NCI-H1436 (cell line): ENCODE results near the gene ESR1.

Source experiments
- DNase-seq: peaks from one replicate; lab custom pipeline; 2025; lab: John Stamatoyannopoulos, UW

Gene ESR1

DNA sequence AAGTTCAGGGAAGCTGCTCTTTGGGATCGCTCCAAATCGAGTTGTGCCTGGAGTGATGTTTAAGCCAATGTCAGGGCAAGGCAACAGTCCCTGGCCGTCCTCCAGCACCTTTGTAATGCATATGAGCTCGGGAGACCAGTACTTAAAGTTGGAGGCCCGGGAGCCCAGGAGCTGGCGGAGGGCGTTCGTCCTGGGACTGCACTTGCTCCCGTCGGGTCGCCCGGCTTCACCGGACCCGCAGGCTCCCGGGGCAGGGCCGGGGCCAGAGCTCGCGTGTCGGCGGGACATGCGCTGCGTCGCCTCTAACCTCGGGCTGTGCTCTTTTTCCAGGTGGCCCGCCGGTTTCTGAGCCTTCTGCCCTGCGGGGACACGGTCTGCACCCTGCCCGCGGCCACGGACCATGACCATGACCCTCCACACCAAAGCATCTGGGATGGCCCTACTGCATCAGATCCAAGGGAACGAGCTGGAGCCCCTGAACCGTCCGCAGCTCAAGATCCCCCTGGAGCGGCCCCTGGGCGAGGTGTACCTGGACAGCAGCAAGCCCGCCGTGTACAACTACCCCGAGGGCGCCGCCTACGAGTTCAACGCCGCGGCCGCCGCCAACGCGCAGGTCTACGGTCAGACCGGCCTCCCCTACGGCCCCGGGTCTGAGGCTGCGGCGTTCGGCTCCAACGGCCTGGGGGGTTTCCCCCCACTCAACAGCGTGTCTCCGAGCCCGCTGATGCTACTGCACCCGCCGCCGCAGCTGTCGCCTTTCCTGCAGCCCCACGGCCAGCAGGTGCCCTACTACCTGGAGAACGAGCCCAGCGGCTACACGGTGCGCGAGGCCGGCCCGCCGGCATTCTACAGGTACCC is at the start of gene ESR1:
ESR1 (plus strand) TSS at position 170 of the 858 bp plus-strand sequence; CDS start at position 401, 231 bp downstream.
- DNase-seq, result no peak

DNA sequence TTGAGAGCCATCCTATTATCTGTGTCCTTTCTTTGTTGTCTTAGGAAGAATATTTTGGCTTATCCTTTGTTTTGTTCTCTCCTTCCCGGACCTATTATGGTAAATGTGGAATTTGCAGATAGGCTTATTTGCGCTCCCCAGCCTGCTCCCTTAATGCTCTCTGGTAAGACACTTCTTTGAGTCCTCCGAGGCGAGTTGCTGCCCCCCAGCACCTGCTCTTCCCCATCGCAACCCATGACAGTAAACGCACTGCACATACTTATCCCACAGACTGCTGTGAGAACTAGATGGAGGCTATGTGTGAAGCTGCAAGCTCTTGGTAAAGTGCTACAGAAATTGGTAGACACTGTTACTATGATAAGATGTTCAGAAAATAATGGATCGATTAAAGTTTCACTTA is 47.0 kb upstream of the ESR1 start:
- no peak for DNase-seq

DNA sequence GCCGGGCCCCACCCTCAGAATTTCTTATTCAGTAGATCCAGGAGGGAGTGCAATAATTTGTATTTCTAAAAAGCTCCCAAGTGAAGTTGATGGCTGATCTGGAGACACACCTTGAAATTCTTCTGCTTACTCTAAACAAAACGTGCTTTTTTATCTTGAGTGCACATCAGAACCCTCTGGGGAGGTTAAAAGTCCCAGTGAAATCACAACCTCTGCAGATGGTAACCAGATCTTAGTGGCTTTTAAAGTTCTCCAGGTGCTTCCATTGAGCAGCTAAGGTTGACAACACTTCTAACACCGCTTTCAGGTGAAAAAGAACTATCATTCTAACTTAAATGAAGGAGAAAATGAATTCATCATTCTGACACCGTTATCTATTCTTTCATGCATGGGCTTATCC is 45.6 kb upstream of the ESR1 start:
- no peak for DNase-seq

DNA sequence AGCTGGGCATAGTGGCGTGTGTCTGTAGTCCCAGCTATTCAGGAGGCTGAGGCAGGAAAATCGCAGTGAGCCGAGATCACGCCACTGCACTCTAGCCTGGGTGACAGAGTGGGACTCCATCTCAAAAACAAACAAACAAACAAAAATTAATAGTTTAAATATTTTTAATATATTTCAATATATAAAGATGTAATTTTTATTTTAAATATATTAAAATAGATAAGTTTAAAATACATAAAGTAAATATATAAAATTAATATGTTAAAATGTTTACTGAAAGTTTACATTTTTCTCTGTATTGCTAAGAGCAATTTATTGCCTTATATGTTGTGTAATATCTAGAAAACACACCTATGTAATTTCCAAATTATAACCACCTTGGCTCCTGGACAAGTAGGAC is 44.7 kb upstream of the ESR1 start:
- no peak for DNase-seq

DNA sequence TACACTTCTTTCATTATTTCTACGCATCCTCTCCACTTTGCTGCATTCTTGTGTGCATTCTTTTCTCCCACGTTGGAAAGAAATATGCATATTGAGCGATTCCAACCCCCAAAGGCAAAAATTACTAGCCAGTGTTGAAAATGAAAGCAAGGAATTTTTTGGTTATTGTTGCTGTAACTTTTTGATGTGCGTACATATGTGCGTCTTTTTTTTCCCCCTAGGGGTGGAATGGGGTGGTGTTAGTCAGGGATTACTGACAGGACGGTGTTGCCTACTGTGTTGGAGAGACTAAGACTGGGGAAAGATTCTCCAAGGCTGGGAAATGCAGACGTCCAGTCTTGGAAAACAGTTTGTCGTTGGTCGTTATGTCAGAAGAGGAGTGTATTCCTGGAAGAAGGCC is 44.2 kb upstream of the ESR1 start:
- no peak for DNase-seq

DNA sequence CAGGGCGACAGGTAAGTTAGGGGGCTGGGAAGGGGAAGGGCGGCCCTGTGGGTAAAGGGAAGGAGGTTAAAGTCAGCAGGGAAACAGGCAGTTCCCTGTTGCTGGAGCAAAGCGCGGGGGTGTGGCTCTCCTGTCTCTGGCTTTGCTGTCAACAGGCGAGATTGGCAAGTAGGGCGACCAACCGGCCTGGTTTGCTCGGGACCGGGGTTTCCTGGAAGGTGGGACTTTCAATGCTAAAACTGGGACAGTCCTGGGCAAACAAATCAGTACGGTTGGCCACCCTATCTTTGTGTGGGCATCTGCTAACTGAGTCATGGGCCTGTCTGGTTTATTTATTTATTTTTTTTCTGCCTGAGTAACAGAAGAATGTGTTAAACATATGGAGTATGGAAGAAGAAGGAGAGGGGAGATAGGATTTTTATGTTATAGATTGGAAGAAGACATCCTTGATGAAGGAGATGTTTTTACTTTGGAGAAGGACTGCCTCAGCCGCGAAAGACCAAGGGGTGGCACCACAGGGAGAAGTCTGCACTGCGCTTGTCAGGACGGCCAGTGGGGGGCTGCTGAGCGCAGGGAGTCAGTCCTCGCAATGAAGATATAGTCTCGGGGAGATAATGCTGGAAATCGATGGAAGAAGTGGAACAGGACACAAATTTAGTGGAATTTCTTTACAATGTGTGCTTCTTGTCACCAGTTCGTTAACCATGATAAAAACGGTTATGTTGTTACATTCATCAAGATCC is 43.4 kb upstream of the ESR1 start:
- peak; percentile 17 for DNase-seq

DNA sequence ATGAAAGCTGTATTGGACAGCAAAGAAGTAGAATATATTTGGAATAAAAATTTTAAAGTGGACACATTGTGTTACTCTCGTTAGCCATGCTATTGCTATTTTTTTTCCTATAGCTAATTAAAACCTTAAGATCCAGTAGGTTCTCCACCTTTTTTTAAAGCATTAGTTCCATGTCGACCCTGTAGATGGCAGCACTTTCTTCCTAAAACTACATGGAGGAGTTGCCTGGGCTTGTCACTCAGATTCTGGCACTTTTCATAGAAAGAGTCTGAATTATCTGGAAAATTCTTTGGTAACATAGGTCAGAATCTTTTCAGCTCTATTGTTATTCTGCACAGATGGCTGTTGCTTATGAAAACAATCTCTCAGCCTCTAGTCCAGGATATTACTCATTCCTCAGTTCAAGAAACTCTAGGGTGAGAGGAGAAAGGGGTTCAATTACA is 42.0 kb upstream of the ESR1 start:
- peak; percentile 42 for DNase-seq

DNA sequence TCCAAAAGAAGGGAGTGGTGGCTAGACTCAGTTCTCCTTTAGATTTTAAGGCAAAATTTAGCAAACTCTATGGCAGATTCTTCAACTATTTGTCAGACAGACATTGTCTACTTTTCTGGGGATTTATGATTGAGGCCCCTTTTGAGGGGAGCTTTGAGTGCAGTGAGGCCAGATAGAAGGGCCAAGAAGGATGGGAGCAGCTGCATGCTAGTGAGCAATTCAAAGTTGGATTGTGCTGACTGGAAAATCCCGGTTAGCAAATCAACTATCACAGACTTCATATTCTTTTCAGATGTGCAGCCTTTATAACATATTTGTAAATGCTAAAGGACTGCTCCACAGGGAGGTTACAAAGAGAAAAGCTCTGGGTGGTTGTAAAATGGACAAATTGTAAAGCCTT is 35.0 kb upstream of the ESR1 start:
- no peak for DNase-seq

DNA sequence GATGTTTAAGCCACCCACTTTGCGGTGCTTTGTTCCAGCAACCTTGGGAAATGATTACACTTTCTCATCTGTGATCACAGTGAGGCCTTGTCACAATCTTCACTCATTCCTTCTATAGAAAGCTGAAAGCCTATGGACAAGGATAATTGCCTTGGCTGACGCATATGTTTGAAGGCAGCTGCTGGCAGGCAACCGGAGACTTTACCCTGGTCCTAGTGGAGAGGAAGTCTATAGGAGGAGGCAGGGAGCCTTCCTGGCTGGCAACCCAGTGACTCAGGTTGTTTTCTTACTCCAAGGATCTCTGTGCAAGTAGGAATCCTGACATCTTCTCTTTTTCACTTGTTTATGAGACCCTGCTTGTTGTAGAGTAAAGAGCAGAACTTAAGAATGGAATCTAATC is 34.1 kb upstream of the ESR1 start:
- no peak for DNase-seq

DNA sequence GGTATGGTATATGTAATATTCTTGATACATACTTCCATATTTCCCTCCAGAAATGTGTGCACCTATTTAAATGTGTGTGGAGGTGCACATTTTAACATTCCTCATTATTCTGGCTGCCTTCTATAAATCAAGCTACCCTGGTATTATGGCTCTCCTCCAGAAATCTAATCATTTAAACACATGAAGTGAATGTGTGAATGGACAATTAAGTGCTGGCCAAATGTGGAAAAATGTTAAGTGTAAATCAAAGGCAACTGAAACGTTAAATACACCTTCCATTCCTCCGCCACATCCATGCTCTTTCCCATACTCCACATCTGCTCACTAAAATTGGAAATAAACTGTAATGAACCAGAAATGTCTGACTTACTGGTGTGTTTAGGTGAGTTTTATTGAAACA is 24.9 kb upstream of the ESR1 start:
- DNase-seq, result no peak

DNA sequence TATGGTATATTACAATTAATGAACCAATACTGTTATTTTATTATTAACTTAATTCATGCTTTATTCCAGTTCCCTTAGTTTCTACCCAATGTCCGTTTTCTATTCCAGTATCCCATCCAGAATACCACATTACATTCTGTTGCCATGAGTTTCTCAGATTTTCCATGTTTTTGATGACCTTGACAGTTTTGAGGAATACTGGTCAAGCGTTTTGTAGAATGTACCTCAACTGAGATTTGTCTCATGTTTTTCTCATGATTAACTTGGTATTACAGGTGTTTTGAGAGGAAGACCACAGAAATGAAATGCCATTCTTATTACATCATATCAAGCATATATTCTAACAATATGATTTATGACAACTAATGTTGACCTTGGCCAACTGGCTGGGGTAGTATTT is 23.8 kb upstream of the ESR1 start:
- DNase-seq, result no peak

DNA sequence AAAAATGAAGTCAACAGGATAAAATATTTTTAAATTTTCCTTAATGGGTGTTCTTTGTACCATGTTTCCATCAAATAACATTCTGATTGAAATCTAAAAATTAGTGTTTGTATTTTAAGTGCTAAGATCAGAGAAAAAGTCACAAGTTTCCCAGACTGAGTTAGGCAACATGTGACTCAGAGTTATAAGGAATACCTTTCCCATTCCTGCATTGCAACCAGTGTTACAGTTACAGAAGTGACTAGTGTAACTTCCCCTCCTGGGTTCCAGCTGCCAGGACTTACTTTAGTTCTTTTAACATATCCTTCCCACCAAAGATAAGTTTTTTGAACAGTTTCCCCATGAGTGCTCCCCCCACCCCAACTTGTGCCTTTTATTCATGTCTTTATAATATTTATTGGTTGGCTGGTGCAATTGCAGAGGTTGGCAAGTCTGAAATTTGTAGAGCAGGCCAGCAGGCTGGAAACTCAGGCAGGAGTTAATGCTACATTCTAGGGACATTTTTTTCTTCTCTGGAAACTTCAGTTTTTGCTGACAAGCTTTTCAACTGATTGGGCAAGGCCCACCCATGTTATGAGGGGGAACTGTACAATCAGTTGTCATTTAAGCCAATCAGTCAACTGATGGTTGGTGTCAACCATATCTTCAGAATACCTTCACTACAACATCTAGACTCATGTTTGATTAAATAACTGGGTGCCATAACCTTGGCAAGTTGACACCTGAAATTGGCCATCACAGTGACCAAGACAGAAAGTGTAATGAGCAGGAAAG is 22.9 kb upstream of the ESR1 start:
- no peak for DNase-seq

DNA sequence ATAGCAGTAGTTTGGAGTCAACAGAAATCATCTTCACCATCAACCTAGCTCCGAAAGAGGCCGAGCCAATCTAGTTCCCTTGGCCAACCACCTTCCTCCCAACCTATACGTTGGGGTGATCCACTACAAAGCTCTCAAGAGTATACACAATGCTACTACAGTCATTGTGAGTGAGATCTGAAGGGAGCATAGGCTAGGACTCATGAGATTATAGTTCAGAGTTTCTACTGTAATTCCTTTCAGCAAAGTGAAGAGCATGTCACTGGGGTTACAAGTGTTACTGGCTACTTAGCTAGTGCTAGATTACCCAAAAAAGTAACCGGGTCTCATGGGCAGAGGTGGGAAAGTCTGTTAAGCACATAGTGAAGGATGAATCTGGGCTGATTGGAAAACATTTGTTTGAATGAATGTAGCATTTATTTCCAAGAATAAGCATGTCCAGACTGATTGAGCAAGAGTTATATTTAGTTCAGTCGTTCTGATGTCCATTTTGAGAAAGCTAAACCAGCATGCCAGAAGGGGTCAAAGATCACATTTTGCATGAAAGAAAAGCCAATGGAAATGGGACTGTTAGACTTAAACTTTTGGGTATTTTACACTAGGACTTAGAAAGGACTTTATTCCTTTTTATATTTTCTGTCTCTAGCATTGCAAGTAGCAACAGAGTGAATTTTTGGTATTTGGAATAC is 10.5 kb upstream of the ESR1 start:
- no peak for DNase-seq

DNA sequence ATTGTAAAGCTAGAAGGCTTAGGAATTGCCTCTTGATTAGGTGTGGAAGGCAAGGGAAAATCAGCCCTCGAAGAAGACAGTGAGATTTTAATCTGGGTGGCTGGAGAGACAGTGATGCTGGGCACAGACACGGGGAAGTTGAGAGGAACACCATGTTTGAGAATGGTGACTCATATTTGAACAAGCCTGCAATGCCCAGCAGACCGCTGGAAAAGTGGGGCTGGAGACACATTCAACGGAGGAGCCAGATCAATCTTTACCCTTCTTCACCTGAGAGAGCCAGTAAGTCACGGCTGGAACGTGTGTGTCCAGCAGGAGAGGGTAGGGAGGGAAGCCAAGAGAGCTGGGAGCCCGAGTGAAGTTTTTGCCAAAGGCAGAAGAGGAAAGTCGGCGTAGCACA is 3.7 kb upstream of the ESR1 start:
- DNase-seq, result no peak

DNA sequence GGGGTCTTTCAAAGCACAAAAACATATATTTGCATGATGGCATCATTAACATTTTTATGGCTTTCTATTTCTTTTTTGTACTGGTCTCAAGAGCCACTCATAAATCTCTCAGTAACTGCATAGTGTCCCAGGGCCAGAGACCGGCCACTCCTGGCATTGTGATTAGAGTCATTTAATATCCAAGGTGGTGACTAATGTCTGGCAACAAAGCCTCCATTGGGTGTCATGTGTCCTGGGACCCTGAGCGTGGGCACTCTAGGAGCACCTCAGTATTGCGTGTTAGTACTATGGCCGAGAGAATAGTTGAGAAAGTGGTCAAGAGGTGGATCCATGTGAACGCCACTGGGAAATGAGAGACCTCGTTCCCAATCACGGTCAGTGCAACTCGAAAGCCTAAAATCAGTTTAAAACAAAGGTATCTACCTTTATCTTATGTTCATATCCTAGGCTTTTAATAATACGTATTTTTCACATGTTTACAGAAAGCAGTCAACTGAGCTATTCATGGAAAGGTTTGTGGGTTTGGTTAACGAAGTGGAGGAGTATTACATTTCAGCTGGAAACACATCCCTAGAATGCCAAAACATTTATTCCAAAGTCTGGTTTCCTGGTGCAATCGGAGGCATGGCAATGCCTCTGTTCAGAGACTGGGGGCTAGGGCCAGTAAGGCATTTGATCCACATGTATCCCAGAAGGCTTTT is 2.7 kb upstream of the ESR1 start:
- DNase-seq, result no peak

DNA sequence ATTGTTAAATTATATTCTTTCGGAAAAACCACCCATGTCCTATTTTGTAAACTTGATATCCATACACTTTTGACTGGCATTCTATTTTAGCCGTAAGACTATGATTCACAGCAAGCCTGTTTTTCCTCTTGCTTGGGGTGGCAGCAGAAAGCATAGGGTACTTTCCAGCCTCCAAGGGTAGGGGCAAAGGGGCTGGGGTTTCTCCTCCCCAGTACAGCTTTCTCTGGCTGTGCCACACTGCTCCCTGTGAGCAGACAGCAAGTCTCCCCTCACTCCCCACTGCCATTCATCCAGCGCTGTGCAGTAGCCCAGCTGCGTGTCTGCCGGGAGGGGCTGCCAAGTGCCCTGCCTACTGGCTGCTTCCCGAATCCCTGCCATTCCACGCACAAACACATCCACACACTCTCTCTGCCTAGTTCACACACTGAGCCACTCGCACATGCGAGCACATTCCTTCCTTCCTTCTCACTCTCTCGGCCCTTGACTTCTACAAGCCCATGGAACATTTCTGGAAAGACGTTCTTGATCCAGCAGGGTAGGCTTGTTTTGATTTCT is 2.1 kb upstream of the ESR1 start:
- no peak for DNase-seq

DNA sequence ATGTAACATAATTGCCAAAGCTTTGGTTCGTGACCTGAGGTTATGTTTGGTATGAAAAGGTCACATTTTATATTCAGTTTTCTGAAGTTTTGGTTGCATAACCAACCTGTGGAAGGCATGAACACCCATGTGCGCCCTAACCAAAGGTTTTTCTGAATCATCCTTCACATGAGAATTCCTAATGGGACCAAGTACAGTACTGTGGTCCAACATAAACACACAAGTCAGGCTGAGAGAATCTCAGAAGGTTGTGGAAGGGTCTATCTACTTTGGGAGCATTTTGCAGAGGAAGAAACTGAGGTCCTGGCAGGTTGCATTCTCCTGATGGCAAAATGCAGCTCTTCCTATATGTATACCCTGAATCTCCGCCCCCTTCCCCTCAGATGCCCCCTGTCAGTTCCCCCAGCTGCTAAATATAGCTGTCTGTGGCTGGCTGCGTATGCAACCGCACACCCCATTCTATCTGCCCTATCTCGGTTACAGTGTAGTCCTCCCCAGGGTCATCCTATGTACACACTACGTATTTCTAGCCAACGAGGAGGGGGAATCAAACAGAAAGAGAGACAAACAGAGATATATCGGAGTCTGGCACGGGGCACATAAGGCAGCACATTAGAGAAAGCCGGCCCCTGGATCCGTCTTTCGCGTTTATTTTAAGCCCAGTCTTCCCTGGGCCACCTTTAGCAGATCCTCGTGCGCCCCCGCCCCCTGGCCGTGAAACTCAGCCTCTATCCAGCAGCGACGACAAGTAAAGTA is 547 bp upstream of the ESR1 start:
- DNase-seq, result no peak

DNA sequence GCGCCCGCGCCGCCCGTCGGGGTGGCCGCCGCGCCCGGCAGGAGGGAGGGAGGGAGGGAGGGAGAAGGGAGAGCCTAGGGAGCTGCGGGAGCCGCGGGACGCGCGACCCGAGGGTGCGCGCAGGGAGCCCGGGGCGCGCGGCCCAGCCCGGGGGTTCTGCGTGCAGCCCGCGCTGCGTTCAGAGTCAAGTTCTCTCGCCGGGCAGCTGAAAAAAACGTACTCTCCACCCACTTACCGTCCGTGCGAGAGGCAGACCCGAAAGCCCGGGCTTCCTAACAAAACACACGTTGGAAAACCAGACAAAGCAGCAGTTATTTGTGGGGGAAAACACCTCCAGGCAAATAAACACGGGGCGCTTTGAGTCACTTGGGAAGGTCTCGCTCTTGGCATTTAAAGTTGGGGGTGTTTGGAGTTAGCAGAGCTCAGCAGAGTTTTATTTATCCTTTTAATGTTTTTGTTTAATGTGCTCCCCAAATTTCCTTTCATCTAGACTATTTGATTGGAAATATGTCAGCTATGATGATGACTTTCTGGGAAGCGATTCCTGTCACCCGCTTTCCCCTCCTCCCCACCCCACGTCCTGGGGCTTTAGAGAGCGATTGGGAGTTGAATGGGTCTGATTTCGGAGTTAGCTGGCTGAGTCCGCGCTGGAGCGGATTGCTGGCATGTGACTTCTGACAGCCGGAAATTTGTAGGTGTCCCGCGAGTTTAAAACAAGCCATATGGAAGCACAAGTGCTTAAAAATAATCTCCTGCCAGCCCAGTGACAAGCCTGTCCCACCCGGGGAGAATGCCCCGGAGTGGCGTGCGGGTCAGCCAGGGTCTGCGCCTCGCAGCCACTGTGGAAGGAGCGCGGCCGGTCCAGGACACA is 1.1 kb downstream of the ESR1 start:
- DNase-seq, result no peak

DNA sequence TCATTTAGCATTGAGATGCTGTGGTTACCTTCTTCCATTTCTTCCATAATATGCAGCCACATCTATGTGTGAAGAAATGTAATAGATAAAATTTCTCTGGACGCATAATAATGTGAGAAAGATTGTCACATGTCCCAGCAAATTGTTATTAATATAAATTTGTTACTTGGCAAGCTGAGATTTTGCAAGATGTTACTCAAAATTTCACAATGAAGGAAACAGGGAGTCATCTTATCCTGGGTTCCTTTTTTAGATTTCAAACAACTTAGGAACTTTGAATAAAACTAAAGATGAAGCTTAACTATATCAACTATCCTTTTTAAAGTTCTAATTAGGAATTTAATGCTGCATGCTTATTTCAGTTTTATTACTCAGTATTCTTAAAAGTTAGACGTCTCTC is 3.6 kb downstream of the ESR1 start:
- no peak for DNase-seq
